ENCODE data around the gene PKNOX1.
"Not testable (repeated sequence)": the region's sequence is repeated elsewhere in the genome, so short reads cannot be mapped to it uniquely, and the experiment has no call there.

The PKNOX1 gene

DNA sequence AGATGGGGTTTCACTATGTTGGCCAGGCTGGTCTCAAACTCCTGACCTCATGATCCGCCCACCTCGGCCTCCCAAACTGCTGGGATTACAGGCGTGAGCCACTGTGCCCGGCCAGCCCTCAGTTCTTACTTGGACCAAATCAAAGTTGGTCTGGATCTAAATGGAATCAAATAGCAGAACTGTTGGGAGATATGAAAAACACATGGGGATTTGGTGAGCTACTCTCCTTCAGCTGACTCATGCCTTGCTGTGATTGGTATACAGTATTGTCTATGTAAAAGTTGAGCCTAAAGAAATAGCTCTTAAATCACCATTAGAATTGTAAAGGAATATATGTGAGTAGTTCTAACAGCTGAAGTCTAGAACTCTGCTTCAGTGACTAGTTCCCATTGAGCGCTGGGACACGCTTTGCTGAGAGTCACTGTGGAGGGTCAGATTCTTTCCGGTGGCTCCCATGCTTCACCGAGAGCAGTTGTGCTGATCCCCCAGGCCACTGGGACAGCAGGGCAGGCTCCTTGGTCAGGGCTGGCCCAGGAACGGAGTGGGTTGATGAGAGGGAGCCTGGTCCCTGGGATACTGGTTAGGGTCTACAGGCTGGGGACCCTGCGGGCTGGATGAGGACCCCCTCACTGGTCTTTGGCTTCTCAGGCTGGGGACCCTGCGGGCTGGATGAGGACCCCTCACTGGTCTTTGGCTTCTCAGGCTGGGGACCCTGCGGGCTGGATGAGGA, 14.0 kb downstream of the PKNOX1 start:
- Mint-ChIP-seq H3K4me3 (no peak overlapping the region), H3K4me1 (peaks cover 16% of the 10 kb centered on the region), H3K27me3 (no peaks in the 10 kb centered on the region), H3K36me3 (no peaks in the 10 kb centered on the region), H3K9me3 (no peaks in the 10 kb centered on the region), H3K27ac (no peak overlapping the region)
- DNase-seq, result no peak
- CTCF ChIA-PET, result no interaction called here

DNA sequence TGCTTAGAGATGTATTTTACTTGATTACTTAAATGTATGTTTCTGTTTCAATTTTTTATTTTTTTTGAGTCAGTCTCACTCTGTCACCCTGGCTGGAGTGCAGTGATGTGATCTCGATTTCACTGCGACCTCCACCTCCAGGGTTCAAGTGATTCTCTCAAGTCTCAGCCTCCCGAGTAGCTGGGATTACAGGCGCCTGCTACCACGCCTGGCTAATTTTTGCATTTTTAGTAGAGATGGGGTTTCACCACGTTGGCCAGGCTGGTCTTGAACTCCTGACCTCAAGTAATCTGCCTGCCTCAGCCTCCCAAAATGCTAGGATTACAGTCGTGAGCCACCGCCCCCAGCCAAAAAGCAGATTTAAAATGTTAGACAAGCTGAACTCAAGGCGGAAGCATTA, 15.0 kb downstream of the PKNOX1 start:
- H3K4me3 Mint-ChIP-seq, H3K27me3 Mint-ChIP-seq, DNase-seq, H3K27ac Mint-ChIP-seq, H3K9me3 Mint-ChIP-seq, H3K36me3 Mint-ChIP-seq, CTCF ChIA-PET: not testable (repeated sequence)
- peaks cover 13% of the 10 kb centered on the region for H3K4me1 Mint-ChIP-seq

DNA sequence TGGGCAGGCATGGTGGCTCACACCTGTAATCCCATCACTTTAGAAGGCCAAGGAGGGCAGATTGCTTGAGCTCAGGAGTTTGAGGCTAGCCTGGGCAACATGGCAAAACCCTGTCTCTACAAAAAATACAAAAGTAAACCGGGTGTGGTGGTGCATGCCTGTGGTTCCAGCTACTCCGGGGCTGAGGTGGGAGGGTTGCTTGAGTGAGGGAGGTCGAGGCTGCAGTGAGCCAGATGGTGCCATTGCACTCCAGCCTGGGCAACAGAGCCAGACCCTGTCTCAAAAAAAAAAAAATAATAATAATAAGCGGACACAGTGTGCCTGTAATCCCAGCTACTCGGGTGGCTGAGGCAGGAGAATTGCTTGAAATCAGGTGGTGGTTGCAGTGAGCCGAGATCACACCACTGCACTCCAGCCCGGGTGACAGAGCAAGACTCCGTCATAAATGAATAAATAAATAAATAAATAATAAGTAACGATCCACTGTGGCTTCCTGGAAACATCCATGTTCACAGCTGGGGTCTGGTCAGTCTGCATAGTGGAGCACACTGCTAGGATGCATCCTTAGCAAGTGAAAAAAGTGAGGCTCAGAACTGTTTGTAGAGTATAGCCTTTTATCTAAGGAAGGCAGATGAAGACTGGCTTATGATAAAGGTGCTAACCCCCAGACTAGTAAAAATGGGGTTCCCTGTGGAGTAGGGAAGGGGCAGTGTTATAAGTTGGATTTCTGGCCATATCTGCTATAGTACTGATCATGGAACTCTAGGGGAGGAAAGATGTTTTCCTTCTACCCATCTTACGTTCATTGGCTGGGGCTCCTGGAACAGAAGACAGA, 15.7 kb downstream of the PKNOX1 start:
- no peak for DNase-seq
- H3K9me3 Mint-ChIP-seq, result no peaks in the 10 kb centered on the region
- no peaks in the 10 kb centered on the region for H3K27me3 Mint-ChIP-seq
- H3K4me3 Mint-ChIP-seq, result no peak overlapping the region
- H3K36me3 Mint-ChIP-seq, result no peaks in the 10 kb centered on the region
- H3K27ac Mint-ChIP-seq, result no peak overlapping the region
- CTCF ChIA-PET, result no interaction called here
- H3K4me1 Mint-ChIP-seq, result peaks cover 13% of the 10 kb centered on the region

DNA sequence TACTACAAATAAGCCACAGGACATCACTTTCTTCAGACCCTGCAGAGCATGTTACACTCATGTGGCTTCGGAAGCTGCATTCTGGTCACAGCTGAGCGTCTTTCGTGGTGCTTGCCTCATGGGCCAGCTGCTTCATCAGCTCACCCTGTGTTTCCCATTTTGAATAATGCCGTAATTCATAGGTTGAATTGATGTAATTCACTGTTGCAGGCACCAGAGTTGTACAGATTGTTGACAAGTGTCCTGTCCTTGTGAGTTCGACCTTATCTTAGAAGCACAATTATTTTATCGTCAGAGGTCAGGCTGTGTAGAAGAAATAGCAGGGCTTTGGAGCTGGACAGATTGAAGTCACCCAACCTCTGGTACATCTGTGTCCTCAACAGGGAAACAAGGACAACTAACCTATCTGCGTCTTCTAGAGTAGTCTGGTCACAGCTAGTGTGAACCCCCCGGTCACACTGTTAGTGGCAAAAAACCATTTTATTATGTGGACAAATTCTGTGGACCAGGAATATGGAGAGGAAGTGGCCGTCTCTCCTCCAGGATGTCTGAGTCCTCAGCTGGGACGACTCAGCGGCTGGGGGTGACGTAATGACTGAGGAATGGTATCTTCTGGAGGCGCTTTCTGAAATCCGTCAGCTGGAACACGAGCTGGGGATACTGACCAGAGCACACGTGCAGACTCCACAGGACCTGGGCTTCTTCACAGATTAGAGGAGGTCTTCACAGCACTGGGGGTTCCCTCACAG, 17.8 kb downstream of the PKNOX1 start:
- no peaks in the 10 kb centered on the region for H3K36me3 Mint-ChIP-seq
- DNase-seq, result no peak
- no peaks in the 10 kb centered on the region for H3K27me3 Mint-ChIP-seq
- H3K27ac Mint-ChIP-seq, result no peak overlapping the region
- CTCF ChIA-PET, result no interaction called here
- no peaks in the 10 kb centered on the region for H3K9me3 Mint-ChIP-seq
- peaks cover 6% of the 10 kb centered on the region for H3K4me1 Mint-ChIP-seq
- no peak overlapping the region for H3K4me3 Mint-ChIP-seq

DNA sequence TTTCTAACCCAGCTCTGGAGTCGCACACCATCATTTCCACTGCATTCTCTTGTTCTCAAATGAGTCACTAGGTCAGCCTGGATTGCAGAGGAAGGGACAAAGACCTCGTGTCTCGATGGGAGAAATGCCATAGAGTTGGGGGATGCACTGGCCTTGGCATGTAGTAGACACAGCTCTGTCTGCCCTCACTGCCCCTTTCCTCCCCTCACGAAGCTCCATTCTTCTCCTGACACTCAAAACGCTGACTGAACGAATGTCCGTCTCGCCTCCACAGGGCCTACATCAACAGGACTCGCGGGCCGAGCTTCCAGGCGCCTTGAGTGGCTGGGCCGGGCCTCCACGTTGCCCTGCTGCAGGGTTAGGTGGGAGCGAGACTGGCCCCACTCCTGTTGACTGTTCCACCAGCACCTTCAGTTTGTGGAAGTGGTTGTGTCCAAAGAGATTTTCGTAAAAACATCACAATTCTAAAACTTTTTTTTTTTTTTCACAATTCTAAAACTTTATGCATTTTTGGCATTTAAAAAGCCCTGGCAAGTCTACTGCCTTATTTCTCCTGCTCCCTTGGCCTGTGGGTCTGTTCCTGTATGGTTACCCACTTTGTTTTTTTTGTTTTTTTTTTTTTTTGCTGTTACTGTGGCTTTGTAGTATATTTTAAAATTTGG, 18.8 kb downstream of the PKNOX1 start:
- Mint-ChIP-seq H3K4me1 (peaks cover 6% of the 10 kb centered on the region), H3K27me3 (no peaks in the 10 kb centered on the region), H3K27ac (no peak overlapping the region), H3K9me3 (peaks cover 9% of the 10 kb centered on the region), H3K36me3 (peaks cover 8% of the 10 kb centered on the region), H3K4me3 (no peak overlapping the region)
- DNase-seq, result no peak
- CTCF ChIA-PET, result no interaction called here

DNA sequence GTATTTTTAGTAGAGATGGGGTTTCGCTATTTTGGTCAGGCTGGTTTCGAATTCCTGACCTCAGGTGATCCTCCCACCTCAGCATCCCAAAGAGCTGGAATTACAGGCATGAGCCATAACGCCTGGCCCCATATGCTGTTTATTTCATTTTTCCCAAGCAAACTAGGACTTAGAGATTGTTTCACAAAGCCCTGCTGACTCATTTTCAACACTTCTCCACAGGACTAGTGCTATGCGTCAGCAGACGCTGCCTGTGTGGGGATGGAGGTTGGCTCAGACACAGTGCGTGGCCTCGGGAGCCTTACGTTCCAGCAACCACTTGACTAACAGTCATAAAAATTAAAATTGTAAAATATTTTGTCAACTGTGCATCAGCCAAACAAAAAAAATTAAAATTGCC, 22.7 kb downstream of the PKNOX1 start:
- CTCF ChIA-PET, result no interaction called here
- no peak overlapping the region for H3K4me3 Mint-ChIP-seq
- H3K4me1 Mint-ChIP-seq, result no peaks in the 10 kb centered on the region
- H3K36me3 Mint-ChIP-seq, result peaks cover 29% of the 10 kb centered on the region
- no peak for DNase-seq
- H3K27me3 Mint-ChIP-seq, result no peaks in the 10 kb centered on the region
- H3K9me3 Mint-ChIP-seq, result peaks cover 33% of the 10 kb centered on the region
- H3K27ac Mint-ChIP-seq, result no peak overlapping the region

DNA sequence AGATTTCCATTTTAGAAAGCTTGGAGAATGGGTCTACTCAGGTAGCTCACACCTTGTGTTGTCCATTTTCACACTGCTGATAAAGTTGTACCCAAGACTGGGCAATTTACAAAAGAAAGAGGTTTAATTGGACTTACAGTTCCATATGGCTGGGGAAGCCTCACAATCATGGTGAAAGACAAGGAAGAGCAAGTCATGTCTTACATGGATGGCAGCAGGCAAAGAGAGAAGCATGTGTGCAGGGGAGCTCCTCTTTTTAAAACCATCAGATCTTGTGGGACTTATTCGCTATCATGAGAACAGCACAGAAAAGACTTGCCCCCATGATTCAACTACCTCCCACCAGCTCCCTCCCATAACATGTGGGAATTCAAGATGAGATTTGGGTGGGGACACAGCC, 23.6 kb downstream of the PKNOX1 start:
- H3K4me1 Mint-ChIP-seq, CTCF ChIA-PET, H3K27ac Mint-ChIP-seq, H3K4me3 Mint-ChIP-seq, DNase-seq, H3K27me3 Mint-ChIP-seq: not testable (repeated sequence)
- H3K9me3 Mint-ChIP-seq, result peaks cover 33% of the 10 kb centered on the region
- H3K36me3 Mint-ChIP-seq, result peaks cover 29% of the 10 kb centered on the region

DNA sequence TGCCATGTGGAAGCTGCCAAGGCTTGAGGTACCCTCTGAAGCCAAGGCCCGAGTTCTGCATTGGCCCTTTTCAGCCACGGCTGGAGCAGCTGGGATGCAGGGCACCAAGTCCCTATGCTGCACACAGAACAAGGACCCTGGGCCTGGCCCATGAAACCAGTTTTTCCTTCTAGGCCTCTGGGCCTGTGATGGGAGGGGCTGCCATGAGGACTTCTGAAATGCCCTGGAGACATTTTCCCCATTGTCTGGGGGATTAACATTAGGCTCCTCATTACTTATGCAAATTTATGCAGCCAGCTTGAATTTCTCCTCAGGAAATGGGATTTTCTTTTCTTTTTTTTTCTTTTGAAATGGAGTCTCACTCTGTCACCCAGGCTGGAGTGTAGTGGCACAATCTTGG, 24.8 kb downstream of the PKNOX1 start:
- DNase-seq, H3K4me3 Mint-ChIP-seq, H3K4me1 Mint-ChIP-seq, H3K27me3 Mint-ChIP-seq, H3K27ac Mint-ChIP-seq, CTCF ChIA-PET: not testable (repeated sequence)
- H3K9me3 Mint-ChIP-seq, result peaks cover 33% of the 10 kb centered on the region
- H3K36me3 Mint-ChIP-seq, result peaks cover 29% of the 10 kb centered on the region

DNA sequence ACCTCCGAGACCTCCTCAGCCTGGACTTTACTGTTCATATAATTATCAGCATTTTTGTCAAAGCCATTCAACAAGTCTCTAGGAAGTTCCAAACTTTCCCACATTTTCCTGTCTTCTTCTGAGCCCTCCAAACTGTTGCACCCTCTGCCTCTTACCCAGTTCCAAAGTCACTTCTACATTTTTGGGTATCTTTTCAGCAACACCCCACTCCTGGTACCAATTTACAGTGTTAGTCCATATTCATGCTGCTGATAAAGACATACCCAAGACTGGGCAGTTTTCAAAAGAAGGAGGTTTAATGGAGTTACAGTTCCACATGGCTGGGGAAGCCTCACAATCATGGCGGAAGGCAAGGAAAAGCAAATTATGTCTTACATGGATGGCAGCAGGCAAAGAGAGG, 25.7 kb downstream of the PKNOX1 start:
- DNase-seq, H3K27ac Mint-ChIP-seq, CTCF ChIA-PET, H3K27me3 Mint-ChIP-seq, H3K4me1 Mint-ChIP-seq, H3K4me3 Mint-ChIP-seq: not testable (repeated sequence)
- Mint-ChIP-seq H3K36me3 (peaks cover 32% of the 10 kb centered on the region), H3K9me3 (peaks cover 33% of the 10 kb centered on the region)

DNA sequence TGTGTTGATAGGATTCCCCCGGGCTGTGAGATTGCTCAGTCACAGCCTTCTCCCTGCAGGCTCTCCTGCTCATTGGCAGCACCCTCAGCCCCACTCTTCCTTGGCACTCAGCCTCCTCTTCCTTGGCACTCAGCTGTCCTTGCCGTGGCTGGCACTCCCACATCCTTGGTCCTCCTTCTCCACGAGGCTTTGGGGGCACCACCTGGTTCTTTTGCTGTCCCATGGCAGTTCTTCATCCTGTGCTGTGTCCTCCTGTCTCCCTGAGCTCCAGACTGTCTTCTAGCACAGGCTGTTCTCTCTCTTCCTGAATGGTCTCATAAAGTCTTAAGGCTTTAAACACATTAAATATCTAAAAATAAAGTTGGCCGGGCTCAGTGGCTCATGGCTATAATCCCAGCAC, 27.0 kb downstream of the PKNOX1 start:
- H3K27ac Mint-ChIP-seq, result no peak overlapping the region

DNA sequence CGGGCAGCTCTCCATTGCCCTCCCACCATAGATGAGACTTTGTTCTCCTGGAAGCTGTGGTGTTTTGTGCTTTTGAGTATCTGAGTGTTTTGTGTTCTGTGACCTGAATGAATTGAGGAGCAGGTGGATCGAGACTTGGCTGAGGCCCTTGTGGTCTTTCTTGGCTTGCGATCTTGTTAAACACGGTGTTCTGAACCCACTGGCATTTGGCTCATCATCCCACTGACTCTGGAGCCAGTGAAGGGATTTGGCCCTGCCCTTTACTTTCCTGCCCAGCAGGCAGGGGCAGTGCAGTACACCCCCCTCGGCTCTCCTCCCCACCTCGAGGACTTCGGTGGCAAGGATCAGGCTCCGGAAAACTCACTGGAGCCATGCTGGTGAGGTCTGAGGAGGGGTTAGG, 30.6 kb downstream of the PKNOX1 start:
- no peak overlapping the region for H3K4me3 Mint-ChIP-seq
- H3K9me3 Mint-ChIP-seq, result peaks cover 11% of the 10 kb centered on the region
- H3K27me3 Mint-ChIP-seq, result no peaks in the 10 kb centered on the region
- peaks cover 31% of the 10 kb centered on the region for H3K36me3 Mint-ChIP-seq
- DNase-seq, result no peak
- H3K4me1 Mint-ChIP-seq, result no peaks in the 10 kb centered on the region
- CTCF ChIA-PET, result no interaction called here
- H3K27ac Mint-ChIP-seq, result no peak overlapping the region

More for the DNA sequence above, 27.0 kb downstream of the PKNOX1 start:
- no peak for DNase-seq
- Mint-ChIP-seq H3K36me3 (peaks cover 39% of the 10 kb centered on the region), H3K4me3 (no peak overlapping the region), H3K9me3 (peaks cover 33% of the 10 kb centered on the region), H3K4me1 (no peaks in the 10 kb centered on the region), H3K27me3 (no peaks in the 10 kb centered on the region)
- CTCF ChIA-PET, result no interaction called here

DNA sequence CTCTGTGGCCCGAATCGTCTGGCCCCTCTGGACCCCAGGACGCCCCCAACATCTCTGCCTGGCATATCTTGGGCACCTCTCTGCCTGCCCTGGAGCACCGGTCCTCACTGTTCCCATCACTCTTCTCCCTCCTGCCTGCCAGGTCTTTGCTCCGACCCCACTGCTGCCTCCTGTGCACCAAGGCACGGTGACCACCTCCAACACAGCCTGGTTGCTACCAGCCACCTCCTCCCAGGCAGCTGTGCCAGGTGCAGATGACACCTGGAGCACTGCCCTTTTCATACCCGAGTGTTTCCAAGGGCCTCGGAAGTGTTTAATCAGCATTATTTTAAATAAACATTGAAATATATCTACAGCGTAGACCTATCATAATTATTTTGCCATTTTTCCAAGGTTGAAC, 31.3 kb downstream of the PKNOX1 start:
- H3K36me3 Mint-ChIP-seq, result peaks cover 28% of the 10 kb centered on the region
- DNase-seq, result no peak
- H3K9me3 Mint-ChIP-seq, result peaks cover 6% of the 10 kb centered on the region
- no peak overlapping the region for H3K4me3 Mint-ChIP-seq
- H3K4me1 Mint-ChIP-seq, result no peaks in the 10 kb centered on the region
- no peak overlapping the region for H3K27ac Mint-ChIP-seq
- CTCF ChIA-PET, result no interaction called here
- H3K27me3 Mint-ChIP-seq, result no peaks in the 10 kb centered on the region

DNA sequence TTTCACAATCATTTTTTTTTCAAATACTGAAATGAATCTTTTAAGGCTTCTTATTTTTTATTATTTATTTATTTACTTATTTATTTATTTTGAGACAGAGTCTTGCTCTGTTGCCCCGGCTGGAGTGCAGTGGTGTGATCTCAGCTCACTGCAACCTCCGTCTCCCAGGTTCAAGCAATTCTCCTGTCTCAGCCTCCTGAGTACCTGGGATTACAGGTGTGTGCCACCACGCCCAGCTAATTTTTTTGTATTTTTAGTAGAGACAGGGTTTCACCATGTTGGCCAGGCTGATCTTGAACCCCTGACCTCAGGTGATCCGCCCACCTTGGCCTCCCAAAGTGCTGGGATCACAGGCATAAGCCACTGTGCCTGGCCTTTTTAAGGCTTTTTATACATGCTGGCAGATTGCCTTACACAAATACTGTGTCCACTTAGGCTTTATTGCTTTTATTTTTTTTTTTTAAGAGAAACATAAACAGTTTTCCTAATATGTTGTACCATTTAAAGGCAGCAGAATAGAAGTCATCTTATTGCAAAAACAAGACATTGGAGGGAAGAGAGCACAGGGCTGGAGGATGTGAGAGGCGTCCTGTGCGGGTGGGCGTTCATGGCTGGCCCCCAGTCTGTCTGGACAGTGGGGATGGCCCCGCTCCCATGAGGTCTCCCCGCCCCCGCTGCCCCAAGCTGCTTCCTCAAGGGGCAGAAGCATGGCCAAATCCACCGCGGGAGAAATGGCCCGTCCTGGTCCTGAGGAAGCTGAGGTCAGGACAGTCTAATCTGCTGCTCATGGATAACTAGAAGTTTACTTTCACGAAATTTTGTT, 31.9 kb downstream of the PKNOX1 start:
- H3K27ac Mint-ChIP-seq, H3K27me3 Mint-ChIP-seq, H3K4me3 Mint-ChIP-seq, H3K9me3 Mint-ChIP-seq, DNase-seq, H3K4me1 Mint-ChIP-seq, CTCF ChIA-PET: not testable (repeated sequence)
- peaks cover 26% of the 10 kb centered on the region for H3K36me3 Mint-ChIP-seq

DNA sequence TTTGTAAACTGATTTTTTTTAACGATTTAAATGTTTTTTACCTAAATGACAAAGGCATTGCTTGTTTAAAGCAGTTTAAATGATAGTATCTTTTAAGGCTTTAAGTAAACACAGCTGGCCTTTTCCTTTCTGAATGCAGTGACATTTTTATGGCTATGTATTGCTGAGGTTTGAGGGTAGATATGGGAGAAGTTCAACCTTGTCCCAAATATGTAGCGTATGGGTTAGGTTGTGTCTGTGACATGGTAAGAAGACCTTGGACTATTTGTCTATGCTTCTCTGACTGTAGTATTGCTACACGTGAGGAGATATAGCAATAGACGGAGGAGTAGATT, 32.5 kb downstream of the PKNOX1 start:
- Mint-ChIP-seq H3K27ac (no peak overlapping the region), H3K4me1 (no peaks in the 10 kb centered on the region), H3K9me3 (no peaks in the 10 kb centered on the region), H3K36me3 (peaks cover 32% of the 10 kb centered on the region), H3K4me3 (no peak overlapping the region), H3K27me3 (no peaks in the 10 kb centered on the region)
- CTCF ChIA-PET, result no interaction called here
- DNase-seq, result no peak
